B cell (primary cell): ENCODE data around the gene CMTM5. TPM values are rescaled to one million over a fixed set of nuclear protein-coding genes. Genes with fewer than 3 reads are reported as not detected.

Experiments
- ATAC-seq: fragments of 200-7000 bp; cut with Tn5 transposase; one replicate; pipeline ENCODE4 v1.10.0; 2021; ENCODE audit warnings: low read depth, mild to moderate bottlenecking, moderate number of reproducible peaks, moderate library complexity
- CTCF ChIA-PET: fragments of 350-600 bp; sonication (Branson Sonifier 250); formaldehyde crosslinking; loops from one replicate; lab custom pipeline; 2021; ENCODE audit warnings: antibody characterized with exemption, inconsistent platforms; lab: Charles Lee
- POLR2A ChIA-PET: fragments of 350-600 bp; sonication (Branson Sonifier 250); formaldehyde crosslinking; loops from one replicate; lab custom pipeline; 2021; ENCODE audit warnings: antibody characterized with exemption; lab: Charles Lee
- DNase-seq: peaks from one replicate; pipeline ENCODE4 v3.0.0; 2013
- H2AFZ ChIP-seq: 2 replicates; pipeline ENCODE4 v1.6.1; 2012; ENCODE audit warnings: mild to moderate bottlenecking, low read depth, low read length; ENCODE audit not compliant: insufficient read depth, poor library complexity, severe bottlenecking
- H3K27ac ChIP-seq, 2 donors: 1 replicate in 1 of 2; 2 replicates in 1 of 2; pipeline ENCODE4 v1.5.1; 2012 to 2013; ENCODE audit warnings: low read length in 2 of 2, mild to moderate bottlenecking in 2 of 2, moderate library complexity in 1 of 2
- H3K27me3 ChIP-seq, 4 experiments: fragments of 200-600 bp in 1 of 4; sonication (generic) in 1 of 4; replicated peaks in 1 of 4; 1 replicate in 2 of 4; 2 replicates in 2 of 4; pipeline versions ENCODE4 v1.6.1 to v1.7.0; 2013 to 2016; ENCODE audit warnings: low read length in 3 of 4, mild to moderate bottlenecking in 2 of 4, mixed read lengths in 1 of 4, moderate library complexity in 1 of 4; ENCODE audit not compliant: insufficient read depth in 4 of 4, control insufficient read depth in 3 of 4; ENCODE audit errors: control extremely low read depth in 1 of 4
- H3K36me3 ChIP-seq, 2 experiments: replicated peaks in 1 of 2; 1 replicate in 1 of 2; 2 replicates in 1 of 2; pipeline versions ENCODE4 v1.6.1 to v1.7.1; 2013; ENCODE audit warnings: low read length in 1 of 2; ENCODE audit not compliant: insufficient read depth in 2 of 2, control insufficient read depth in 1 of 2; ENCODE audit errors: control extremely low read depth in 1 of 2, extremely low read depth in 1 of 2
- H3K4me1 ChIP-seq, 2 donors: fragments of 200-600 bp in 1 of 2; sonication (generic) in 1 of 2; 1 replicate in 1 of 2; 2 replicates in 1 of 2; pipeline versions ENCODE4 v1.5.1 to v1.6.1; 2013 to 2017; ENCODE audit warnings: low read length in 2 of 2; ENCODE audit not compliant: control insufficient read depth in 2 of 2, insufficient read depth in 2 of 2
- H3K4me2 ChIP-seq: replicated peaks from 2 replicates; pipeline ENCODE3; 2012; ENCODE audit warnings: mild to moderate bottlenecking, low read depth, low read length; ENCODE audit not compliant: poor library complexity, severe bottlenecking
- H3K4me3 ChIP-seq, 5 experiments: fragments of 200-600 bp in 1 of 5; sonication (generic) in 1 of 5; 1 replicate in 3 of 5; 2 replicates in 2 of 5; pipeline versions ENCODE4 v1.5.1 to v1.7.0; 2011 to 2016; ENCODE audit warnings: low read length in 4 of 5, mild to moderate bottlenecking in 4 of 5, low read depth in 2 of 5, control low read depth in 1 of 5, moderate library complexity in 1 of 5; ENCODE audit not compliant: insufficient read depth in 1 of 5; ENCODE audit errors: control extremely low read depth in 1 of 5, extremely low read depth in 1 of 5
- H3K79me2 ChIP-seq: fragments of 200-600 bp; sonication (generic); one replicate; pipeline ENCODE4 v1.6.0; 2016; ENCODE audit warnings: low read length; ENCODE audit not compliant: control insufficient read depth, insufficient read depth
- H3K9ac ChIP-seq: fragments of 200-600 bp; sonication (generic); 2 replicates; pipeline ENCODE4 v1.6.1; 2017; ENCODE audit warnings: mild to moderate bottlenecking, low read length, moderate library complexity
- H3K9me3 ChIP-seq, 3 donors: one replicate each; pipeline versions ENCODE4 v1.6.1 to v1.7.1; 2013; ENCODE audit warnings: low read length in 2 of 3; ENCODE audit not compliant: control insufficient read depth in 2 of 3, insufficient read depth in 1 of 3; ENCODE audit errors: control extremely low read depth in 1 of 3
- H4K20me1 ChIP-seq: 2 replicates; pipeline ENCODE4 v1.6.0; 2012; ENCODE audit warnings: mild to moderate bottlenecking, low read length; ENCODE audit not compliant: insufficient read depth, control insufficient read depth, poor library complexity, severe bottlenecking
- H3K27ac Mint-ChIP-seq: one replicate; pipeline ENCODE4 v1.8.0; 2021; ENCODE audit warnings: mixed read lengths
- H3K27me3 Mint-ChIP-seq: one replicate; pipeline ENCODE4 v1.8.0; 2021; ENCODE audit warnings: mixed read lengths
- H3K4me1 Mint-ChIP-seq: one replicate; pipeline ENCODE4 v1.8.0; 2021; ENCODE audit warnings: mixed read lengths
- H3K4me3 Mint-ChIP-seq: one replicate; pipeline ENCODE4 v1.8.0; 2021; ENCODE audit warnings: mixed read lengths
- H3K9me3 Mint-ChIP-seq: one replicate; pipeline ENCODE4 v1.8.0; 2022; ENCODE audit warnings: mixed read lengths; ENCODE audit not compliant: insufficient read depth
- CTCF ChIP-seq: fragments of 200-600 bp; IDR thresholded peaks from one replicate; pipeline ENCODE4 v1.8.0; 2022; ENCODE audit warnings: antibody characterized with exemption, mild to moderate bottlenecking
- EZH2 ChIP-seq: IDR thresholded peaks from 2 replicates; pipeline ENCODE4 v1.6.1; 2012; ENCODE audit warnings: borderline replicate concordance, low read depth, mild to moderate bottlenecking, moderate library complexity, low read length; ENCODE audit not compliant: insufficient read depth, poor library complexity, severe bottlenecking
- WGBS: methylation state at CpG from one replicate; pipeline ENCODE4 v1.1.5; 2013; ENCODE audit warnings: missing lambda C conversion rate; ENCODE audit not compliant: insufficient coverage; 5-methylcytosine and 5-hydroxymethylcytosine counted together
- intact Hi-C: fragments of 100-400 bp; cut with micrococcal nuclease; formaldehyde crosslinking; loops from one replicate; pipeline ENCODE4 v1.10.0; 2022
- polyA plus RNA-seq: library from polyadenylated mRNA; depleted of rRNA; stranded (reverse); fragments of >200 nt; gene quantifications from 2 replicates; pipeline ENCODE4 v1.2.3, GENCODE V29; 2012
- total RNA-seq, 2 donors: library from RNA; stranded (reverse); fragments of 120-200 nt in 1 of 2; gene quantifications; 1 replicate in 1 of 2; 2 replicates in 1 of 2; pipeline versions ENCODE4 v1.2.3 to v1.2.4, GENCODE V29; 2013 to 2022

CMTM5 gene
- total and polyA plus RNA-seq, 2 donors (not counting 1 experiment from before 2014, with no cell fraction given): 0.18 TPM; not detected in 1

- Histone ChIP-seq H3K4me3 (peak within 1 kb of the TSS in 4 of 5 experiments; percentile 15 to 52 (median 44)), H3K4me2 (peak within 1 kb of the TSS; percentile 90)
- POLR2A ChIA-PET: no interaction called here
These were observed 24.1 kb upstream of the CMTM5 start, which contains the start of gene SLC22A17 for GRCh38 chr14:23352506-23353432. Gene SLC22A17 (minus strand): TSS chr14:23352887.

More at GRCh38 chr14:23352506-23353432, 24.1 kb upstream of the CMTM5 start, which contains the start of gene SLC22A17:
- WGBS: under 1% methylated on average over 33 of the region's 42 CpGs
- peaks cover 14% of the 10 kb centered on the region for H3K4me1 Mint-ChIP-seq
- no peak for TF ChIP-seq EZH2
- no peak for TF ChIP-seq CTCF
- Histone ChIP-seq H3K36me3 (no peaks in the 10 kb centered on the region), H4K20me1 (no peaks in the 10 kb centered on the region), H3K9me3 (peaks cover 0 to 4% (median 3%) of the 10 kb centered on the region in 3 donors), H3K27ac (no peak within 1 kb of the TSS), H3K27me3 (peaks cover 0 to 57% (median 28%) of the 10 kb centered on the region in 4 experiments), H3K79me2 (no peaks in the 10 kb centered on the region), H3K4me1 (peaks cover 11 to 15% of the 10 kb centered on the region in 2 donors), H3K9ac (peak within 1 kb of the TSS; percentile 55), H2AFZ (peak within 1 kb of the TSS; percentile 78)
- peak within 1 kb of the TSS; percentile 85 for H3K4me3 Mint-ChIP-seq
- intact Hi-C loops: no loop called here
- peak; percentile 60 for DNase-seq
- peaks cover 59% of the 10 kb centered on the region for H3K27me3 Mint-ChIP-seq
- H3K27ac Mint-ChIP-seq: no peak within 1 kb of the TSS
- no peaks in the 10 kb centered on the region for H3K9me3 Mint-ChIP-seq
- ATAC-seq: peak; percentile 75
- CTCF ChIA-PET: interaction anchor here (2.6 kb wide), 1 partner anchor 27 kb away, joined by 12 read pairs; no protein-coding TSS in a partner anchor
